ENCODE results near the gene UNC5B.

UNC5B gene

DNA sequence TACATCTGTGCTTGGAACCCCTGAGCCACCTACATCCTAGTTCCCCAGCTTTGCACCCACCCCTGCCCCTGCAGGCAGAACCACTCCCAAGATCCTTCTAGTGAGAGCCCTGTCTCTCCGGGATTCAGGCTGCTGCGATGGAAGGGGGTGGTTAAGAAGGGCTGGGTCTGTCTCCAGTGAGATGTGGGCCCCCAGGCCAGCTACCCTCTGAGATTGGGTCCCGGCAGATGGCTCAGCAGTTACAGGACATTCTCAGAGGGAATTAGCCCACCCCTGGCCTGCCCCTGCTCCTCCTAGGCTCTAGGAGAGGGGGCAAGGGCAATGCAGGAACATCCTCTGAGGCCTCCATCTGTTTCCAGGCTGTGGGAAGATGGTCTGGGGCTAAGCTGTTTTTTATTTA is 134.4 kb downstream of the UNC5B start:
- TF ChIP-seq, protein P1, sequence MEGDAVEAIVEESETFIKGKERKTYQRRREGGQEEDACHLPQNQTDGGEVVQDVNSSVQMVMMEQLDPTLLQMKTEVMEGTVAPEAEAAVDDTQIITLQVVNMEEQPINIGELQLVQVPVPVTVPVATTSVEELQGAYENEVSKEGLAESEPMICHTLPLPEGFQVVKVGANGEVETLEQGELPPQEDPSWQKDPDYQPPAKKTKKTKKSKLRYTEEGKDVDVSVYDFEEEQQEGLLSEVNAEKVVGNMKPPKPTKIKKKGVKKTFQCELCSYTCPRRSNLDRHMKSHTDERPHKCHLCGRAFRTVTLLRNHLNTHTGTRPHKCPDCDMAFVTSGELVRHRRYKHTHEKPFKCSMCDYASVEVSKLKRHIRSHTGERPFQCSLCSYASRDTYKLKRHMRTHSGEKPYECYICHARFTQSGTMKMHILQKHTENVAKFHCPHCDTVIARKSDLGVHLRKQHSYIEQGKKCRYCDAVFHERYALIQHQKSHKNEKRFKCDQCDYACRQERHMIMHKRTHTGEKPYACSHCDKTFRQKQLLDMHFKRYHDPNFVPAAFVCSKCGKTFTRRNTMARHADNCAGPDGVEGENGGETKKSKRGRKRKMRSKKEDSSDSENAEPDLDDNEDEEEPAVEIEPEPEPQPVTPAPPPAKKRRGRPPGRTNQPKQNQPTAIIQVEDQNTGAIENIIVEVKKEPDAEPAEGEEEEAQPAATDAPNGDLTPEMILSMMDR (IDR thresholded peaks at IDR 0.05; ENCODE audit: low read depth, low read length, missing control alignments): no peak
- no peak for DNase-seq (ENCODE audit: low read depth)
- in situ Hi-C loops (cut with HindIII; ENCODE audit: low sequenced_read_pairs): no loop called here
- no peak overlapping the region for H3K4me3 ChIP-seq (ENCODE audit: low read depth, low read length)

DNA sequence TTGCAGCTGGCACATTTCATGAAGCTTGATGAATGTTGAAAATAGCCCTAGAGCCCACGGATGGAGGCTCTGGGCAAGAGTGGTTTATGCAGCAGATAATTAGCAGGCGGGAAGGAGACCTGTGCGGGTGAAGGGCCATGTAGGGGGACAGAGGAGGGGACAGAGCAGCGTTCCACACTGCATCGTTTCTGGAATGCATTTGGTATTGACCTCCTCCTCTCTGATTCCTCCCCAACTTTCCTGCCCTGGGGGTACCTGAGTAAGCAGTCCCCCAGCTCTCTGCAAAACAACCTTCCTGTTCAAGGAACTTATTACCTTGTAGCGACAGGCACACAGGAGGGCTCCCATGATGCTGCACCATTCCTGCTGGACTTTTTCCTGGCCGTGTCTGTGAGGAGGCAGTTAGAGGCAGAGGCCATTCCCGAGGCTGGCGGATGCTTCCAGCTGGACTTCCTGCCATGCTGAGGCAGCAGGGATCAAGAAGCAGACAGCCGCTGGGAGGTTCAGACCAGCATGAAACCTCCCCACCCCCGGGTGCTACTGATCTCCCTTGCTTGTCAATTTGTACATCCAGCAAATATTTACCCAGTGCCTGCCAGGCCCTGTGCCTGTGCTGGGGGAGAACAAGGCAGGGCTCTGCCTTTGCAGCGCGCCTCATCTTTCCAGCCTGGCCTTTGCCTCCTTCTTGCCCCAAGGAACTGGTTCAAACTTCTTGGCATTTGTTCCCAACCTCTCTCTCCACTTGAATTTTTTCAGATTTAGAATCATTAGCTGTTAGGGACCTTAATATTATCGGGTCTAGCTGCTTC is 135.4 kb downstream of the UNC5B start:
- TF ChIP-seq, protein P1 (IDR thresholded peaks at IDR 0.05; ENCODE audit: low read depth, low read length, missing control alignments): no peak
- in situ Hi-C loops (cut with HindIII; ENCODE audit: low sequenced_read_pairs): no loop called here
- no peak overlapping the region for H3K4me3 ChIP-seq (ENCODE audit: low read depth, low read length)
- DNase-seq (ENCODE audit: low read depth): no peak

DNA sequence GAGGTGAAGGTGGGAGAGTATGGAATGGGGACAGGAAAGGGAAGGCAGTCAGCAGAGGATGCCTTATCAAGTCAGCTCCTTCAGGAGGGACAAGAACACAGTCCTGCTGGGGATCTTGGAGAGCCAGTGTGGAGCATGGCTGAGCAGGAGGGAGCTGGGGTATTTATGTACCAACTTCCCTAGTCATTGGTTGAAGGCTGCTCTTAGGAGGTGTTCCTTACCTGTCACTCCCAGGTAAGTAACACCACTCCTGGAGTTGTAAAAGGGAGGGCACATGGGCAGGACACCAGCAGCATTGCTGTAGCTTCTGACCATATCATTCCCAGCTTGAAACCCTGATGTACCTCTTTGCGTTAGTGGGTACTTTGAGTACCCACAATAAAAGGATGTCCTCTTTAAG is 136.5 kb downstream of the UNC5B start:
- no peak for DNase-seq (ENCODE audit: low read depth)
- no peak overlapping the region for H3K4me3 ChIP-seq (ENCODE audit: low read depth, low read length)
- in situ Hi-C loops (cut with HindIII; ENCODE audit: low sequenced_read_pairs): no loop called here
- TF ChIP-seq, protein P1 (IDR thresholded peaks at IDR 0.05; ENCODE audit: low read depth, low read length, missing control alignments): no peak

DNA sequence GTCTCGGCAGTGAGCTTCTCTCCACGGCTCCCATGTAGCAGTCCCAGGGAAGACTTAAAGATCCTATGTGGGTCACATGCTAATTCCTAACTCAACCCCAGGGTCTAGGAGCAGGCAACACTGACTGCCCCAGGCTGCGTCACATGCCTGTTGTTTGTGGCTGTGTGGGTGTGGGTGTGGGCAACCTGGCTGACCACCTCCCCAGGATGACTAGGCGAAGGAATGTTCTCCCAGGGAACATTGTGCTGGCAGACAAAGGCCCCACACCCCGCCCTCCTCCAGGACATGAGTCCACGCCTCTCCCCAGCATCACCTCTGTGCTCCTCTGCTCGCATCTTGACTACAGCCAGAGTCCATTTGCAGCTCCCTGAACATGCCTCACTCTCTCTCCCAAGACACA is 137.0 kb downstream of the UNC5B start:
- DNase-seq (ENCODE audit: low read depth): peak; percentile 6
- TF ChIP-seq, protein P1 (IDR thresholded peaks at IDR 0.05; ENCODE audit: low read depth, low read length, missing control alignments): no peak
- in situ Hi-C loops (cut with HindIII; ENCODE audit: low sequenced_read_pairs): no loop called here
- no peak overlapping the region for H3K4me3 ChIP-seq (ENCODE audit: low read depth, low read length)

DNA sequence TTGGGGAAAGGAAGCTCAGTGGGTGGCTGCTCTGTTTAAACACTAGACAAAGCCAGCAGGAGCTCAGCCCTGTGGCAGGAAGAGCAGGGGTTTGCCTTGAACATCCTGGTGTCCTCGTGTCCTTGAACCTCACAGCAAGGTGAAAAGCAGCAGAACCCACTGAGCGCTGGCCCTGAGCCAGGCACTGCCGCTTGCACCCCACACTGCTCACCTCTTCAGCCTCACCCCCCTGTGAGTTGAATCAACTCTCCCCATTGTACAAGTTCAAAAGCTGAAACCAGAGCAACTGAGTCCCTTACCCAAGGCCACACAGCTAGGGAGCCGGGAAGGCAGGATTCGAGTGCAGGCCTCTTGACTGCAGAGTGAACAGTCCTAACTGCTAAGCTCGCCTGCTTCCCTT is 138.7 kb downstream of the UNC5B start:
- TF ChIP-seq, protein P1 (IDR thresholded peaks at IDR 0.05; ENCODE audit: low read depth, low read length, missing control alignments): no peak
- no peak overlapping the region for H3K4me3 ChIP-seq (ENCODE audit: low read depth, low read length)
- in situ Hi-C loops (cut with HindIII; ENCODE audit: low sequenced_read_pairs): no loop called here

DNA sequence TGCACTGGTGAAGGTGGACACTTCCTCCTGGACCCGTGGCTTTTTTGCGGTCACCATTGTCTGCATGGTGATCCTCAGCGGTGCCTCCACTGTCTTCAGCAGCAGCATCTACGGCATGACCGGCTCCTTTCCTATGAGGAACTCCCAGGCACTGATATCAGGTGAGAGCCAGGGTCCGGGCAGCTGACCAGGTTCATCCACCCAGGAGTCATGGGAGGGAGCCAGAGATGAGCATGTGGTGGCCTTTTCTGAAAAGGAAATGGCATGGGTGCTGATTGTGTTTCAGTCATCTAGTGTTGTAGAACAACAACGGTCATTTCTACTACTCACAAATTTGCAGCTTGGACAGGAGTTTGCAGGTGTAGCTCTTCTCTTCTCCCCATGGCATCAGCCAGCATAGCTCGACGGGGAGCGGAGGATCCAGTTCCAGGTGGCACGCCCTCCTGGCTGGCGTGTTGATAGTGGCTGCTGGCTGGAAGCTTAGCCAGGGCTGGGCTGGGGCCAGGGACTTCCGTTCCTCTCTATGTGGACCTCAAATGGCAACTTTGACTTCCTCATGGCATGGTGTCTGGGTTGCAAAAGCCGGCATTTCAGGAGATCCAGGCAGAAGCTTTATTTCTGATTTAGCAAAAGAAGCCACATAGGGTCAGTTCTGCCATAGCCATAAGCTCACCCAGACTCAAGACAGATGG is 139.4 kb downstream of the UNC5B start:
- TF ChIP-seq, protein P1 (IDR thresholded peaks at IDR 0.05; ENCODE audit: low read depth, low read length, missing control alignments): no peak
- in situ Hi-C loops (cut with HindIII; ENCODE audit: low sequenced_read_pairs): no loop called here
- H3K4me3 ChIP-seq (ENCODE audit: low read depth, low read length): no peak overlapping the region
- no peak for DNase-seq (ENCODE audit: low read depth)

More for the DNA sequence above, 138.7 kb downstream of the UNC5B start:
- no peak for DNase-seq (ENCODE audit: low read depth)
